ENCODE measurements around the gene EHD1. TPM values are rescaled to one million over a fixed set of nuclear protein-coding genes. Genes with fewer than 3 reads are reported as not detected.

Gene EHD1
- total and polyA plus RNA-seq, 9 of the 15 experiments (the other 6 are each of a cell fraction or from before 2014, with no cell fraction given), result 0.46 to 65.0 (median 16.4) TPM

DNA sequence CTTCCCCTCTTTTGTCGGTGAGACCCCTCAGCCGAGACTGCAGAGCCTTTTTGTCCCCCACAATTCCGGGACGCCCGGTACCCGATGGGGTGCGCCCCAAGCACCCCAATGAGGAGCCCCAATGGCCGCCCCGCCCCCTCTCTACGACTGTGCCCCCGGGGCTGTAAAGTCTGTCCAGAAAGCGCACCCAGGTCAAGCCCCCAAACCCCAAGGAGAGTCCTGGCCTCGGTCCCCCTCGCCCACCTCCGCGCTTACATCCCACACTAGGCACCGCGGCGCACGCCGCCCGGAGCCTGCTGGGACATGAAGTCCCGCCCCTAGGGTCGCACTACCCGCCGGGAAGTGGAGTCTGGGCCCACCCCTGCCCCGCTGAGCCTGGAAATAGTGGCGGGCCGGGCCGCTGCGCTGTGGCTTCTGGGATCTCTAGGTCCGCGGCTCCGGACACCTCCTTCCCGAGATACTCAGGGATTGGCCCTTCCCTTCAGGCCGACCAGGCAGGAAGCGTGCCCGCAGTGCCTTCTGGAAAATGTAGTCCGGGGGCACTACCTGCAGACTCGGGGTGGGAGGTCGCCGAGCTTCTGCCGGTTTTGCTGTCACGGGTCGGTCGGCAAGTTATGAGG is 68.0 kb downstream of the EHD1 start, which contains the start of gene MEN1 (continued):
- TF ChIP-seq, protein P1, sequence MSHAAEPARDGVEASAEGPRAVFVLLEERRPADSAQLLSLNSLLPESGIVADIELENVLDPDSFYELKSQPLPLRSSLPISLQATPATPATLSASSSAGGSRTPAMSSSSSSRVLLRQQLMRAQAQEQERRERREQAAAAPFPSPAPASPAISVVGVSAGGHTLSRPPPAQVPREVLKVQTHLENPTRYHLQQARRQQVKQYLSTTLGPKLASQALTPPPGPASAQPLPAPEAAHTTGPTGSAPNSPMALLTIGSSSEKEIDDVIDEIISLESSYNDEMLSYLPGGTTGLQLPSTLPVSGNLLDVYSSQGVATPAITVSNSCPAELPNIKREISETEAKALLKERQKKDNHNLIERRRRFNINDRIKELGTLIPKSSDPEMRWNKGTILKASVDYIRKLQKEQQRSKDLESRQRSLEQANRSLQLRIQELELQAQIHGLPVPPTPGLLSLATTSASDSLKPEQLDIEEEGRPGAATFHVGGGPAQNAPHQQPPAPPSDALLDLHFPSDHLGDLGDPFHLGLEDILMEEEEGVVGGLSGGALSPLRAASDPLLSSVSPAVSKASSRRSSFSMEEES (CRISPR knock-in tag; IDR thresholded peaks at IDR 0.05), result no peak
- TF ChIP-seq ZNF766 (CRISPR knock-in tag; conservative IDR thresholded peaks at IDR 0.05) (peak; percentile 88), BRD9 (IDR thresholded peaks at IDR 0.05; ENCODE audit: low read depth, partially characterized antibody) (no peak), MEF2A (IDR thresholded peaks at IDR 0.05; ENCODE audit: control insufficient read depth, low read depth, low read length) (no peak), ZNF143 (CRISPR knock-in tag; IDR thresholded peaks at IDR 0.05) (peak; percentile 93), MCM7 (IDR thresholded peaks at IDR 0.05) (no peak), NRF1 (conservative IDR thresholded peaks at IDR 0.05 in 1 of 2, IDR thresholded peaks at IDR 0.05 in 1 of 2) (peak; percentile 86 to 89), ZSCAN32 (CRISPR knock-in tag; IDR thresholded peaks at IDR 0.05) (no peak), EZH2 (IDR thresholded peaks at IDR 0.05; ENCODE audit: borderline replicate concordance, low read depth, low read length) (no peak), CCNT2 (IDR thresholded peaks at IDR 0.05; ENCODE audit: borderline replicate concordance, extremely low read depth, insufficient read length, low read depth, low read length) (peak; percentile 67), XRCC4 (IDR thresholded peaks at IDR 0.05; ENCODE audit: extremely low read depth, insufficient read depth, insufficient read length) (no peak), TBP (optimal IDR thresholded peaks at IDR 0.05; ENCODE audit: low read depth, low read length) (peak; percentile 38), ZNF431 (CRISPR knock-in tag; IDR thresholded peaks at IDR 0.05) (no peak), CBX5 (IDR thresholded peaks at IDR 0.05; ENCODE audit: borderline replicate concordance, low read depth) (no peak), TAL1 (IDR thresholded peaks at IDR 0.05) (no peak), CHD4 (IDR thresholded peaks at IDR 0.05; ENCODE audit: insufficient read depth, insufficient replicate concordance, low read depth, low read length, poor library complexity, severe bottlenecking) (no peak)
- TF ChIP-seq, protein P2, sequence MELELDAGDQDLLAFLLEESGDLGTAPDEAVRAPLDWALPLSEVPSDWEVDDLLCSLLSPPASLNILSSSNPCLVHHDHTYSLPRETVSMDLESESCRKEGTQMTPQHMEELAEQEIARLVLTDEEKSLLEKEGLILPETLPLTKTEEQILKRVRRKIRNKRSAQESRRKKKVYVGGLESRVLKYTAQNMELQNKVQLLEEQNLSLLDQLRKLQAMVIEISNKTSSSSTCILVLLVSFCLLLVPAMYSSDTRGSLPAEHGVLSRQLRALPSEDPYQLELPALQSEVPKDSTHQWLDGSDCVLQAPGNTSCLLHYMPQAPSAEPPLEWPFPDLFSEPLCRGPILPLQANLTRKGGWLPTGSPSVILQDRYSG (tag; conservative IDR thresholded peaks at IDR 0.05; ENCODE audit: low read depth), result no peak
- TF ChIP-seq, protein P3, sequence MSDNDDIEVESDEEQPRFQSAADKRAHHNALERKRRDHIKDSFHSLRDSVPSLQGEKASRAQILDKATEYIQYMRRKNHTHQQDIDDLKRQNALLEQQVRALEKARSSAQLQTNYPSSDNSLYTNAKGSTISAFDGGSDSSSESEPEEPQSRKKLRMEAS (CRISPR knock-in tag; IDR thresholded peaks at IDR 0.05), result peak; percentile 39
- TF ChIP-seq, protein P4, sequence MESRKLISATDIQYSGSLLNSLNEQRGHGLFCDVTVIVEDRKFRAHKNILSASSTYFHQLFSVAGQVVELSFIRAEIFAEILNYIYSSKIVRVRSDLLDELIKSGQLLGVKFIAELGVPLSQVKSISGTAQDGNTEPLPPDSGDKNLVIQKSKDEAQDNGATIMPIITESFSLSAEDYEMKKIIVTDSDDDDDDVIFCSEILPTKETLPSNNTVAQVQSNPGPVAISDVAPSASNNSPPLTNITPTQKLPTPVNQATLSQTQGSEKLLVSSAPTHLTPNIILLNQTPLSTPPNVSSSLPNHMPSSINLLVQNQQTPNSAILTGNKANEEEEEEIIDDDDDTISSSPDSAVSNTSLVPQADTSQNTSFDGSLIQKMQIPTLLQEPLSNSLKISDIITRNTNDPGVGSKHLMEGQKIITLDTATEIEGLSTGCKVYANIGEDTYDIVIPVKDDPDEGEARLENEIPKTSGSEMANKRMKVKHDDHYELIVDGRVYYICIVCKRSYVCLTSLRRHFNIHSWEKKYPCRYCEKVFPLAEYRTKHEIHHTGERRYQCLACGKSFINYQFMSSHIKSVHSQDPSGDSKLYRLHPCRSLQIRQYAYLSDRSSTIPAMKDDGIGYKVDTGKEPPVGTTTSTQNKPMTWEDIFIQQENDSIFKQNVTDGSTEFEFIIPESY (CRISPR knock-in tag; IDR thresholded peaks at IDR 0.05), result peak; percentile 10; the same call in 1 of the 2 replicates
- TF ChIP-seq, protein P5, sequence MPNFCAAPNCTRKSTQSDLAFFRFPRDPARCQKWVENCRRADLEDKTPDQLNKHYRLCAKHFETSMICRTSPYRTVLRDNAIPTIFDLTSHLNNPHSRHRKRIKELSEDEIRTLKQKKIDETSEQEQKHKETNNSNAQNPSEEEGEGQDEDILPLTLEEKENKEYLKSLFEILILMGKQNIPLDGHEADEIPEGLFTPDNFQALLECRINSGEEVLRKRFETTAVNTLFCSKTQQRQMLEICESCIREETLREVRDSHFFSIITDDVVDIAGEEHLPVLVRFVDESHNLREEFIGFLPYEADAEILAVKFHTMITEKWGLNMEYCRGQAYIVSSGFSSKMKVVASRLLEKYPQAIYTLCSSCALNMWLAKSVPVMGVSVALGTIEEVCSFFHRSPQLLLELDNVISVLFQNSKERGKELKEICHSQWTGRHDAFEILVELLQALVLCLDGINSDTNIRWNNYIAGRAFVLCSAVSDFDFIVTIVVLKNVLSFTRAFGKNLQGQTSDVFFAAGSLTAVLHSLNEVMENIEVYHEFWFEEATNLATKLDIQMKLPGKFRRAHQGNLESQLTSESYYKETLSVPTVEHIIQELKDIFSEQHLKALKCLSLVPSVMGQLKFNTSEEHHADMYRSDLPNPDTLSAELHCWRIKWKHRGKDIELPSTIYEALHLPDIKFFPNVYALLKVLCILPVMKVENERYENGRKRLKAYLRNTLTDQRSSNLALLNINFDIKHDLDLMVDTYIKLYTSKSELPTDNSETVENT (CRISPR knock-in tag; IDR thresholded peaks at IDR 0.05), result peak; percentile 24; the same call in 1 of the 2 replicates
- TF ChIP-seq, protein P6, sequence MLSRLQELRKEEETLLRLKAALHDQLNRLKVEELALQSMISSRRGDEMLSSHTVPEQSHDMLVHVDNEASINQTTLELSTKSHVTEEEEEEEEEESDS (CRISPR knock-in tag; IDR thresholded peaks at IDR 0.05), result no peak

Measured in K562 (cell line).